22Rv1 (cell line): ENCODE measurements around the gene SLC25A36.
"Not testable (repeated sequence)": the region's sequence is repeated elsewhere in the genome, so short reads cannot be mapped to it uniquely, and the experiment has no call there.

Source experiments
- H3K27ac ChIP-seq: fragments of 450-650 bp; 2 replicates; pipeline ENCODE4 v1.5.1; 2017
- ZFX ChIP-seq: fragments of 450-650 bp; IDR thresholded peaks from 2 replicates; pipeline ENCODE4 v1.6.1; 2017; ENCODE audit warnings: antibody characterized with exemption, borderline replicate concordance
- TF ChIP-seq, protein P1 (sequence below): fragments of 450-650 bp; IDR thresholded peaks from 2 replicates; pipeline ENCODE4 v1.5.1; 2017; ENCODE audit warnings: mild to moderate bottlenecking

Gene SLC25A36

DNA sequence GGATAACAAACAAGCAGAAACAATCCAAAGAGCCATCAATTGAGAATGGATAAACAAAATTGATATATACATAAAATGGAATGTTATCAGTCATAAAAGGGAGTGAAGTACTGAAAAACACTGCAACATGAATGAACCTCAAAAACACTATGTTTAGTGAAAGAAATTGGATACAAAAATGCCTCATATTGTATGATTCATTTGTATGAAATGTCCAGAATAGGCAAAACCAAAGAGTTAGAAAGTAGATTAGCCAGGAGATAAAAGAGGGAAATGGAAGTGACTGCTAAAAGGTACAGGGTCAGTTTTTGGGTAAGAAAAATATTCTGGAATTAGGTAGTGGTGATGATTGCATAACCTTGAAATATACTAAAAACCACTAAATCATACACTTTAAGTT, 9.8 kb upstream of the SLC25A36 start:
- no peak overlapping the region for H3K27ac ChIP-seq
- TF ChIP-seq ZFX = no peak
- TF ChIP-seq, protein P1, sequence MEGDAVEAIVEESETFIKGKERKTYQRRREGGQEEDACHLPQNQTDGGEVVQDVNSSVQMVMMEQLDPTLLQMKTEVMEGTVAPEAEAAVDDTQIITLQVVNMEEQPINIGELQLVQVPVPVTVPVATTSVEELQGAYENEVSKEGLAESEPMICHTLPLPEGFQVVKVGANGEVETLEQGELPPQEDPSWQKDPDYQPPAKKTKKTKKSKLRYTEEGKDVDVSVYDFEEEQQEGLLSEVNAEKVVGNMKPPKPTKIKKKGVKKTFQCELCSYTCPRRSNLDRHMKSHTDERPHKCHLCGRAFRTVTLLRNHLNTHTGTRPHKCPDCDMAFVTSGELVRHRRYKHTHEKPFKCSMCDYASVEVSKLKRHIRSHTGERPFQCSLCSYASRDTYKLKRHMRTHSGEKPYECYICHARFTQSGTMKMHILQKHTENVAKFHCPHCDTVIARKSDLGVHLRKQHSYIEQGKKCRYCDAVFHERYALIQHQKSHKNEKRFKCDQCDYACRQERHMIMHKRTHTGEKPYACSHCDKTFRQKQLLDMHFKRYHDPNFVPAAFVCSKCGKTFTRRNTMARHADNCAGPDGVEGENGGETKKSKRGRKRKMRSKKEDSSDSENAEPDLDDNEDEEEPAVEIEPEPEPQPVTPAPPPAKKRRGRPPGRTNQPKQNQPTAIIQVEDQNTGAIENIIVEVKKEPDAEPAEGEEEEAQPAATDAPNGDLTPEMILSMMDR = no peak

DNA sequence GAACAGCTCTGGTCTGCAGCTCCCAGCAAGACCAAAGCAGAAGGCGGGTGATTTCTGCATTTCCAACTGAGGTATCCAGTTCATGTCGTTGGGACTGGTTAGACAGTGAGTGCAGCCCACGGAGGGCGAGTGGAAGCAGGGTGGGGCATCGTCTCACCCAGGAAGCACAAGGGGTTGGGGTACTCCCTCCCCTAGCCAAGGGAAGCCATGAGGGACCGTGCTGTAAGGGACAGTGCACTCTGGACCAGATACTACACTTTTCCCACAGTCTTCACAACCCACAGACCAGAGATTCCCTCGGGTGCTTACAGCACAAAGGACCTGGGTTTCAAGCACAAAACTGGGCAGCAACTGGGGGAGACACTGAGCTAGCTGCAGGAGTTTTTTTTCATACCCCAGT, 8.5 kb upstream of the SLC25A36 start:
- TF ChIP-seq, protein P1 = no peak
- no peak for TF ChIP-seq ZFX
- no peak overlapping the region for H3K27ac ChIP-seq

DNA sequence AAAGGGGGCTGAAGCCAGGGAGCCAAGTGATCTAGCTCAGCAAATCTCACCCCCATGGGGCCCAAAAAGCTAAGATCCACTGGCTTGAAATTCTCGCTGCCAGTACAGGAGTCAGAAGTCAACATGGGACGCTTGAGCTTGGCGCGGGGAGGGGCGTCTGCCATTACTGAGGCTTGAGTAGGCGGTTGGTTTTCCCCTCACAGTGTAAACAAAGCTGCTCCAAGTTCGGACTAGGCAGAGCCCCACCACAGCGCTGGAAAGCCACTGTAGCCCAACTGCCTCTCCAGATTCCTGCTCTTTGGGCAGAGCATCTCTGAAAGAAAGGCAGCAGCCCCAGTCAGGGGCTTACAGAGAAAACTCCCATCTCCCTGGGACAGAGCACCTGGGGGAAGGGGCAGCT, 8.1 kb upstream of the SLC25A36 start:
- H3K27ac ChIP-seq = no peak overlapping the region
- TF ChIP-seq ZFX = no peak
- TF ChIP-seq, protein P1 = no peak

DNA sequence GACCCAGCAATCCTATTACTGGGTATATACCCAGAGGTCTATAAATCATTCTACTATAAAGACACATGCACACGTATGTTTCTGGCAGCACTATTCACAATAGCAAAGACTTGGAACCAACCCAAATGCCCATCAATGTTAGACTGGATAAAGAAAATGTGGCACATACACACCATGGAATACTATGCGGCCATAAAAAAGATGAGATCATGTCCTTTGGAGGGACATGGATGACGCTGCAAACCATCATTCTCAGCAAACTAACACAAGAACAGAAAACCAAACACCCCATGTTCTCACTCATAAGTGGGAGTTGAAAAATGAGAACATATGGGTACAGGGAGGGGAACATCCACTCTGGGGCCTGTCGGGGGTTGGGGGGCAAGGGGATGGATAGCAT, 2.3 kb upstream of the SLC25A36 start:
- H3K27ac ChIP-seq = not testable (repeated sequence)

DNA sequence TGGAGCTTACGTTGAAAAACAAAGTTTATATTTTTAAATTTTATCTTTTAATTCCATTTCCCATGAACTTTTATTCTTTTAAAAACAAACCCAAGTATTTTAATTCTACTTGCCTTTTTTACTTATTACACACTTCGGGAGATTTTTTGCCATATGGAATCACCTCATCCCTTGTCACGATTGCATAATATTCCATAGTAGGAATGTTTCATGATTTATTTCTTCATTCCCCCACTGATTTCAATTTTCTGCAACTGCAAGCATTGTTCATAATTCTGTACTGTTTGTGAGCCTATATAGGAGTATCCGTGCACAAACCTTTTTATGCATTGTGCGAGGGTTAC, 574 bp upstream of the SLC25A36 start:
- H3K27ac ChIP-seq = peak overlapping the region; percentile 71
- no peak for TF ChIP-seq ZFX
- TF ChIP-seq, protein P1 = no peak

DNA sequence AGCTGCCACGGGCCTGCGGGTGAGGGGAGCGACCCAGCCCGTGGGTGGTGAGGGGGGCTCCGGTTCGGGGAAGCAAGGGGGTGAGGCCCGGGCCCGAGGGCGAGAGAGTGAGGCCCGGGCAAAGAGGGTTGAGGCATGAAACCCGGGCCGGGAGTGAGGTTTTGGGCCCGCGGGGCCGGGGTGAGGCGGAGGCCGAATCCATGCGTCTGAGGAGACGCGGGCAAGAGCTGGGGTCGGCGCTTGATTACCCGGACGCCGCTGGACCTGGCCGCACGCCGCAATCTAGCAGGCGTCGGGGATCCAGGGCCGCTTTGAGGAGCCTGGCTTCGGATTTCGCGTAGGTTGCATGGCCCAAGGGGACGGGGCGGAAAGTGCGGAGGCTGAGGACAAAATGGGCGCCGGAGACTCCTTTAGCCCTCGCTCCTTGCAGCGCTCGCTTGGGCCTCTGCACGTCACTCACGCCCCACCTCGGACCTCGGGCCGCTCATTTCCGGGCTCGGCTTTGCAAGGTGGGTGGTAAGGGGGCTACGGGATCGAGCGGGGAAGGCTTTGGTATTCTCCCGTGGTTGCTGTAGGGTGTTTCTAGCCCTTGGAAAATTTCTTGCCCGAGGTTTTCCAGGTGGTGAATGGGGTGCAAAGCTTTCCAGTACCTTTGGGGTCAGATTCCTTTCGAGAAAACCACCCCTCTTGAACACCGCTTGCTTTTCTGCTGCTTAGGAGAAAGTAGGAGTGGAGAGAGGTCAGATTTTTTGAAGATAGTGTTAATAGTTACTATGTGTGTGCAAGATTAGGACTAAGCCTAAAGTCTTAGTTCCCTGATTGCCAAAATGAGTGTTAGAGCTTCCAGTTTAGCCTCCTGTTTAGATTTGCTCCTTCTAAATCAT, 827 bp downstream of the SLC25A36 start:
- no peak for TF ChIP-seq ZFX
- TF ChIP-seq, protein P1 = no peak
- peak overlapping the region; percentile 71 for H3K27ac ChIP-seq

DNA sequence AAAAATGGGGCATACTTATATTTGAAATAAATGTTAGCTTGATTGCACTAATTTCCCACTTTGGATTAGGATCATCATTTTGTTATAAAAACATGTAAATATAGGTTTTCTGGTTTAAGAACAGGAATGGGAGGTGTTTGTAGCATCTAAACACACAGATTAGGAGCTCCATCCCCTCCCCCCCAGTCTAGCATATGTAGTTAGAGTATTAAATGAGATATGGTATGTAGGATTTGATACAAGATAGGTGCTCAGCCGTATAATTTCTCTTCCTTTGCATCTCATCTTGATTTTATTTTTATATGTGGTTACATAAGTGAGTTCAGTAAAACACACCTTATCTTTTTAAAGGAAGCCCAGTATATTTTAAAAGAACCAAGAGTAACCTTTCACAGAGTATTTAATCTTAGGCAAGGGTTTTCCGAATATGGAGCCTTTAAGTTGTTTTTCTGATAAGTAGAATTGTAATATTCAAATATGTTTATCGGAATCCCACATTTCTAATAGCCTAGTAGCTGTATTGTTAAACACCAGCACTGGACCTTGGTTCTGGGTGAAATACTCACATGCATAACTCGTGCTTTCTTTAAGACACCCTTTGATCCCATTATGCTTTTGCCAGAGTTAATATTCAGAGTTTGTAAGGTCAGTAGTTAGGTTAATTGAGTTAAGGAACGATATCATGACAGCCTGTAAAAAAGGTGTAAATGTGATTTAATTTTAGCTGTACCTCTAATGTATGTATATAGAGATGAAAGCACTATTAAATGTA, 2.3 kb downstream of the SLC25A36 start:
- peak overlapping the region; percentile 71; the same call in 1 of the 2 replicates for H3K27ac ChIP-seq
- TF ChIP-seq ZFX = no peak
- TF ChIP-seq, protein P1 = no peak
